Central memory CD8-positive, alpha-beta T cell (primary cell): ENCODE measurements around the gene CASP9.
"Not testable (repeated sequence)": the region's sequence is repeated elsewhere in the genome, so short reads cannot be mapped to it uniquely, and the experiment has no call there.

Source experiments
- ATAC-seq: fragments of 150-1000 bp; cut with Tn5 transposase; replicated peaks from 2 replicates; pipeline ENCODE4 v1.10.0; 2022; ENCODE audit warnings: mild to moderate bottlenecking, moderate FRiP score, moderate number of reproducible peaks; ENCODE audit not compliant: poor library complexity, severe bottlenecking; ENCODE audit errors: extremely low read depth
- DNase-seq, 2 donors: peaks; one replicate each; pipeline ENCODE4 v3.0.0; 2021; ENCODE audit warnings: low spot score in 2 of 2
- H3K27ac Mint-ChIP-seq: one replicate; pipeline ENCODE4 v1.8.0; 2022; ENCODE audit warnings: low read depth, mild to moderate bottlenecking, moderate library complexity, mixed read lengths
- H3K27me3 Mint-ChIP-seq: one replicate; pipeline ENCODE4 v1.8.0; 2022; ENCODE audit warnings: mixed read lengths
- H3K36me3 Mint-ChIP-seq: one replicate; pipeline ENCODE4 v1.8.0; 2022; ENCODE audit warnings: mild to moderate bottlenecking, moderate library complexity, mixed read lengths; ENCODE audit not compliant: insufficient read depth
- H3K4me1 Mint-ChIP-seq: one replicate; pipeline ENCODE4 v1.8.0; 2022; ENCODE audit warnings: mixed read lengths
- H3K4me3 Mint-ChIP-seq: one replicate; pipeline ENCODE4 v1.8.0; 2022; ENCODE audit warnings: mild to moderate bottlenecking, moderate library complexity, mixed read lengths
- H3K9me3 Mint-ChIP-seq: one replicate; pipeline ENCODE4 v1.8.0; 2022; ENCODE audit warnings: mixed read lengths

CASP9 gene

DNA sequence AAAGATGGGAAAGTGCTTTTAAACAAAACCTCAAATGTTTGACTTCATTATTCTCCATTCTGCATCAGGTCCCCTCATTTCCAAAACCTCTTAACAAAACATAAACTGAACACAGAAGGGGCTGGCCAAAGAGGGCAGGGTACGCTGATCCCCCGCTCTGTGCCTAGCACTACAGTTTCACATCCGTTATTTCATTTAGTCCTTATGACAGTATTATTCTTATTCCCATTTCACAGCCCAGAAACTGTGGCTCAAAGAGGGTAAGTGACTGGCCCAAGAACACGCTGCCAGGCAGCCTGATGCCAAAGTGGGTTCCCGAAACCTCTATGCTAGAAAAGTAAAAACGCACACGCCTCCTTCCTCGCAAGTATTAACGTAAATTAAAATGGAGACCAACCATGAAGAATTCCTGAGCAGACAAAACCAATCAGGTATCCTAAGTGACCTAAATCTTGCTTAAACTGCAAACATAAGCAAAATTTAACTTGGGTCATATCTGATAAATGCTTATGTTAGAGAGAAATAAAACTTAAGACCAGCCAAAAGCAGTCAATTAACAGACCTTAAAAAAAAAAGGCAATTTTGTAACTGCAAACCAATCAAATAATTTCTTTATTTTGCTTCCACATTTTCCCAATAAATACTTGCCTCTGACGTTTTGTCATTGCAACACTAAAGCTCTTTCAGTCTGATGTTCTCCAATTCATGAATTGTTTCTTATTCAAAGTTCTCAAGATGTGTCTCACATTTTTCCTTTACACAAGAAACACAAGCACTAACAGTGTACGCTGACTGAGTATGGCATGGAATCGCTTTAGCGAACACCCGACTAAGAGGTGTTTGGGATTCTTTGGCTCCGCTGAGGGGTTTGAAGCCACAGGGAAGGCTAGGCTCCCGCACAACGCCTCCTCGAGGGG lies 653 bp downstream of the CASP9 start:
- Mint-ChIP-seq H3K27ac (peak overlapping the region; percentile 98), H3K4me1 (peaks cover 39% of the 10 kb centered on the region), H3K9me3 (no peaks in the 10 kb centered on the region), H3K36me3 (peaks cover 17% of the 10 kb centered on the region), H3K27me3 (no peaks in the 10 kb centered on the region), H3K4me3 (peak overlapping the region; percentile 82)
- no peak for ATAC-seq
- no peak for DNase-seq

GRCh38 chr1:15522551-15522950 lies 1.5 kb downstream of the CASP9 start:
- no peak for ATAC-seq
- H3K4me1 Mint-ChIP-seq = peaks cover 32% of the 10 kb centered on the region
- DNase-seq = no peak
- no peak overlapping the region for H3K4me3 Mint-ChIP-seq
- no peaks in the 10 kb centered on the region for H3K27me3 Mint-ChIP-seq
- H3K27ac Mint-ChIP-seq = no peak overlapping the region
- H3K9me3 Mint-ChIP-seq = no peaks in the 10 kb centered on the region
- H3K36me3 Mint-ChIP-seq = peaks cover 21% of the 10 kb centered on the region

DNA sequence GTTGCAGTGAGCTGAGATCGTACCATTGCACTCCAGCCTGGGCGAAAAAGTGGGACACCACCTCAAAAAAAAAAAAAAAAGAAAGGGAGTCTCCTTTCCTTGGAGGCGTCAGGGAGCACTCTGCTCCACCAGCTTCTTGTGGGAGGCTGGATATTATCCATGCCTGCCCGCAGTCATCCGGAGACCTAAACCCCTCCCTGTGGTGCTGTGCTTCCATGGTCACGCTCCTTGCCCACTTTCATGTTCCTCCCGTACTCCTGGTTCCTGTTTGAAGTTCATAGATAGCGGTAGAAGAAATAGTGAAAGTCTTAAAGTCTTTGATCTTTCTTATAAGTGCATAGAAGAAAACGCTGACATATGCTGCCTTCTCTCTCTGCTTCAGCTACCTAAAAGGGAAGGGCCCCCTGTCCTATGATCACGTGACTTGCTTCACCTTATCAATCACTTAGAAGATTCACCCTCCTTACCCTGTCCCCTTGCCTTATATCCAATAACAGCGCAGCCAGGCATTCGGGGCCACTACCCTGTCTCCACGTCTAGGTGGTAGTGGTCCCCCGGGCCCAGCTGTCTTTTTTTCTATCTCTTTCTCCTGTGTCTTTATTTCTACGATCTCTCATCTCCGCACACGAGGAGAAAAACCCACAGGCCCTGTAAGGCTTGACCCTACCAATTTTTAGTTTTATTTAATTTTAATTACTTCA lies 2.7 kb downstream of the CASP9 start:
- not testable (repeated sequence) for ATAC-seq, DNase-seq, H3K27ac Mint-ChIP-seq, H3K9me3 Mint-ChIP-seq, H3K4me3 Mint-ChIP-seq, H3K27me3 Mint-ChIP-seq
- H3K36me3 Mint-ChIP-seq = peaks cover 21% of the 10 kb centered on the region
- peaks cover 26% of the 10 kb centered on the region for H3K4me1 Mint-ChIP-seq

DNA sequence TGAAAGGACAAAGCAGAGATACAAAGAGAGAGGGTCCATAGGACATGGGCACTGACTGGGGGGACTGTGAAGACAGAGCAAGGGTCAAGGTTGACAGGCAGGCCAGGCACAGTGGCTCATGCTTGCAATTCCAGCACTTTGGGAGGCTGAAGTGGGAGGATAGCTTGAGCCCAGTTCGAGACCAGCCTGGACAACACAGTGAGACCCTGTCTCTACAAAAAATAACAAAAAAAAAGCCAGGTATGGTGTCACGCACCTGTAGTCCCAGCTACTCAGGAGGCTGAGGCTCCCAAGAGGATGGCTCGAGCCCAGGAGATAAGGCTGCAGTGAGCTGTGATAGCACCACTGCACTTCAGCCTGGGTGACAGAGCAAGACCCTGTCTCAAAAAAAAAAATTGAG lies 4.4 kb downstream of the CASP9 start:
- H3K9me3 Mint-ChIP-seq = no peaks in the 10 kb centered on the region
- DNase-seq = no peak
- ATAC-seq = no peak
- no peak overlapping the region for H3K27ac Mint-ChIP-seq
- H3K36me3 Mint-ChIP-seq = peaks cover 16% of the 10 kb centered on the region
- H3K4me3 Mint-ChIP-seq = no peak overlapping the region
- no peaks in the 10 kb centered on the region for H3K27me3 Mint-ChIP-seq
- peaks cover 18% of the 10 kb centered on the region for H3K4me1 Mint-ChIP-seq

DNA sequence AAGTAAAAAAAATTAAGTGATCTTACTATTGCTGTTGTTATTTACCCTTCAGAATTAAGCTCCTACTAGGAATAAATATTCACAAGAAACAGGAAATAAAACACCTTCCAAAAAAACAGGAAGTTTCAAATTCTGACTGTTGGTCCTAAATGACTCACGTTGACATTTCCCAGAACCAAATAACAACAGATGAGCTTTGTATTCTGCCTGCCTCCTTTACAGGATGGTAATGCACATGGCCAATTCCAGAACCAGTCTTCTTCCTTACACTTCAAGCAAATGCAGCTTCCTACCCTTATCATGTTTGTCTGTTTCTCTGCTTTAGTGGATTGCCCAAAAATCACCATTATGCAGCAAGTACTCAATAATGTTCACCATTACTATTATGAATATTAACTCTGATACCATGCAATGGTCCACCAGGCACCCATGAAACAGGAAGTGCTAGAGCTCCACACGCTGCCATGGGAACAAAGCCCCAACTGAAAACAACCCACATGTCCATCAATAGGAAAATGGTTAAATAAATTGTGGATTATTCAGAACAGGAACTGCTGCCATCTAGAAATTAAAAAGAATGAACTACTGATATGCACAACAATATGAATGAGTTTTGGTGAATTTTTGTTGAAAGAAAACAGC lies 8.9 kb downstream of the CASP9 start:
- Mint-ChIP-seq H3K27me3 (no peaks in the 10 kb centered on the region), H3K36me3 (peaks cover 13% of the 10 kb centered on the region), H3K27ac (no peak overlapping the region), H3K4me1 (peaks cover 17% of the 10 kb centered on the region), H3K4me3 (no peak overlapping the region), H3K9me3 (no peaks in the 10 kb centered on the region)
- ATAC-seq = no peak
- no peak for DNase-seq

- H3K27me3 Mint-ChIP-seq, H3K27ac Mint-ChIP-seq, H3K9me3 Mint-ChIP-seq, ATAC-seq, DNase-seq, H3K4me3 Mint-ChIP-seq: not testable (repeated sequence)
- H3K4me1 Mint-ChIP-seq = peaks cover 17% of the 10 kb centered on the region
- peaks cover 13% of the 10 kb centered on the region for H3K36me3 Mint-ChIP-seq
Observed at GRCh38 chr1:15514557-15514956, 9.5 kb downstream of the CASP9 start.

DNA sequence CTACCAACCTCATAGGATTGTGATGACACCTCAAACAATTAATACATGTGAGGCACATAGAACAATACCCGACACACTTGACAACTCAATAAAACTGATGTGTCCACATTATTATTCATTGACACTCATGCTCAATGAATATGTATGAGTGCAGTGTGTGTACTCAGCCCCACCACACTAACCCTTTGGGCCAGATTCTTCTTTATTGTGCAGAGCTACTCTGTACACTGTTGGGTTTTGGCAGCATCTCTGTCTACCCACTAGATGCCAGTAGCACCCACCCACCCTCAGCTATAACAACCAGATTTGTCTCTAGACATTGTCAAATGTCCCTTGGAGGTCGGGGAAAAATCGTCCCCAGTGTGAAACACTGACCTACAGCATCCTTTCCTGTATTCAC lies 10.1 kb downstream of the CASP9 start:
- H3K9me3 Mint-ChIP-seq = no peaks in the 10 kb centered on the region
- H3K27ac Mint-ChIP-seq = no peak overlapping the region
- H3K36me3 Mint-ChIP-seq = peaks cover 13% of the 10 kb centered on the region
- DNase-seq (no peak), ATAC-seq (no peak)
- H3K4me1 Mint-ChIP-seq = peaks cover 17% of the 10 kb centered on the region
- no peak overlapping the region for H3K4me3 Mint-ChIP-seq
- H3K27me3 Mint-ChIP-seq = no peaks in the 10 kb centered on the region

DNA sequence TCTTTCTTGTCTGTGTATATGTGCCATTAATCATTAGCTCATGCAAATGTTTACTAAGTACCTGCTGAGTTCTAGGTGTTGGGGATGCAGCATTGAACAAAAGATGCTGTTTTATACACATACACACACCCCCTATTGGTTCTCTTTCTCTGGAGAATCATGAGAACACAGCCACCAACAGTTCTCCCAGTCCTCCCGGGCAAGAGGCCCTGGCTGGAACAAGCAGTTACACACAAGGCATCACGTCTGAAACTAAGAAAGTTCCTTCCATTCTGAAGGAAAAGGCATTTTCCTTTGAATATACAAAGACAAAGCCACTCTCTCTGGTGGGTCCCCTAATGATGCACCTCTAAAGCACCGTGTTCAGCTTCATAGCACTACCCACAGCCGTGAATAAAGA lies 10.8 kb downstream of the CASP9 start:
- no peak for DNase-seq
- ATAC-seq = no peak
- peaks cover 17% of the 10 kb centered on the region for H3K4me1 Mint-ChIP-seq
- peaks cover 9% of the 10 kb centered on the region for H3K36me3 Mint-ChIP-seq
- H3K27ac Mint-ChIP-seq = no peak overlapping the region
- no peaks in the 10 kb centered on the region for H3K9me3 Mint-ChIP-seq
- no peaks in the 10 kb centered on the region for H3K27me3 Mint-ChIP-seq
- H3K4me3 Mint-ChIP-seq = no peak overlapping the region

- Mint-ChIP-seq H3K9me3 (no peaks in the 10 kb centered on the region), H3K4me3 (no peak overlapping the region), H3K27ac (no peak overlapping the region), H3K27me3 (no peaks in the 10 kb centered on the region), H3K4me1 (peaks cover 17% of the 10 kb centered on the region), H3K36me3 (peaks cover 2% of the 10 kb centered on the region)
- DNase-seq (no peak), ATAC-seq (no peak)
Observed at GRCh38 chr1:15510611-15511405, 13.2 kb downstream of the CASP9 start.

DNA sequence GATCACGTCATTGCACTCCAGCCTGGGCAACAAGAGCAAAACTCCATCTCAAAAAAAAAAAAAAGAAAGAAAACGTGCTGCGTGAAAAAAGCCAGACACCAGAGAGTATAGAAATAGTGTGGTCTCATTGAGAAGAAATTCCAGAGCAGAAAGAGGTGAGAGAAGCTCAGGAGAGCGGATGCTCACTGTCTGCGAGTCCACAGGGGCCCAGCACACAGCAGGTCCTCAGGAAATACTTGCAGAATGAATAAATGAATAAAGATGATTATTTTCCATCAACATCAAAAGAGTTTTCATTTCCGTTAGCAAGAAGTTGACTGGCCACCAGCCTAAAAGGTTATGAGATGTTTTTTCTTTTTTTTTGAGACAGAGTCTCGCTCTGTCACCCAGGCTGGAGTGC lies 14.4 kb downstream of the CASP9 start:
- DNase-seq (no peak), ATAC-seq (no peak)
- Mint-ChIP-seq H3K4me3 (no peak overlapping the region), H3K36me3 (peaks cover 2% of the 10 kb centered on the region), H3K4me1 (peaks cover 10% of the 10 kb centered on the region), H3K27ac (no peak overlapping the region), H3K9me3 (no peaks in the 10 kb centered on the region), H3K27me3 (no peaks in the 10 kb centered on the region)

- Mint-ChIP-seq H3K4me3 (no peak overlapping the region), H3K27ac (no peak overlapping the region), H3K4me1 (peaks cover 4% of the 10 kb centered on the region), H3K27me3 (no peaks in the 10 kb centered on the region), H3K36me3 (peaks cover 4% of the 10 kb centered on the region), H3K9me3 (no peaks in the 10 kb centered on the region)
- DNase-seq (no peak), ATAC-seq (no peak)
Observed at GRCh38 chr1:15508700-15509487, 15.1 kb downstream of the CASP9 start.
